HG03457 (cell line): ENCODE results near the gene SBNO2.

Source experiments
- ATAC-seq: cut with Tn5 transposase; IDR thresholded peaks from one replicate; pipeline ENCODE4 v1.9.1; 2021; ENCODE audit warnings: moderate number of reproducible peaks; ENCODE audit not compliant: unreplicated experiment

The SBNO2 gene

DNA sequence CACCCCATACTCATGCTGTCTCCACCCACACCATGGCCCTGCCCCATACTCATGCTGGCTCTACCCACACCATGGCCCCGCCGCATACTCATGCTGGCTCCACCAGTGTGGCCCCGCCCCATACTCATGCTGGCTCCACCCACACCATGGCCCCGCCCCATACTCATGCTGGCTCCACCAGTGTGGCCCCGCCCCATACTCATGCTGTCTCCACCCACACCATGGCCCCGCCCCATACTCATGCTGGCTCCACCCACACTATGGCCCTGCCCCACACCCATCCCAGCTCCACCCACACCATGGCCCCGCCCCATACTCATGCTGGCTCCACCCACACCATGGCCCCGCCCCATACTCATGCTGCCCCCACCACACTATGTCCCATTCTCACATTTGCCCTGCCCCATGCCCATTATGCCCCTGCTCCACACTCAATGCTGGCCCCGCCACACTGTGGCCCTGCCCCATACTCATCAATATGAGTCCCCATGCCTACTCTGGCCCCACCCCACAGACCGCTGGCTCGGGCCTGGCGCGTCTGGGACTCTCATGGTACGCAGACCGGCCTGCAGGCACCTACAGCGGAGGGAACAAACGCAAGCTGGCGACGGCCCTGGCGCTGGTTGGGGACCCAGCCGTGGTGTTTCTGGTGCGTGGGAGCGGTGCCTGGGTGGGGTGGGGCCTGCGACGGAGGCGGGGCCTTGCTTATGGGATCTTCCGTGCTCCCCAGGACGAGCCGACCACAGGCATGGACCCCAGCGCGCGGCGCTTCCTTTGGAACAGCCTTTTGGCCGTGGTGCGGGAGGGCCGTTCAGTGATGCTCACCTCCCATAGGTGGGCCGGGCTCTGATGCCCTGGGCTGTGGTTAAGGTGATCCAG lies 110.8 kb downstream of the SBNO2 start:
- ATAC-seq, result no peak

DNA sequence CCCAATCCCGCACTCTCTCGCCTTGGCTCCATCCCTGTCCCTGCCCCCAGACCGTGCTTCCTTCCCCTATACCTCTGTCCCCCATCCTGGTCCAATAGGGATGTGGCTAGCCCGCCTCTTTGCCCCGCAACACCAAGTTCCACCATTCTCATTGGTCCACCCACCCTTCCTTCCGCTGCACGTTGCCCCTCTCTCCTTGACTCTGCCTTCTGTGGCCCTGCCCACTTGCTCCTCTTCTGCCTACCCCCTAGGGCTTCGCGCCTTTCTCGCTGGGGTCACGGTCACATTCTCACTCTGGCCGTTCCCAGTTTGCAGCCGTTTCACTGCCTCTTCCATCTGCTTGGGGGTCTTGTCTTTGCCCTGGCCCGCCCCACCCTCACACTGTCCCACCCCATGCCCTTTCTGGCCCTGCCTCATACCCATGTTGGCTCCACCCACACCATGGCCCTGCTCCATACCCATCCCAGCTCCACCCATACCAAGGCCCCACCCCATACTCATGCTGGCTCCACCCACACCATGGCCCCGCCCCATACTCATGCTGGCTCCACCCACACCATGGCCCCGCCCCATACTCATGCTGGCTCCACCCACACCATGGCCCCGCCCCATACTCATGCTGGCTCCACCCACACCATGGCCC lies 111.6 kb downstream of the SBNO2 start:
- ATAC-seq, result no peak

DNA sequence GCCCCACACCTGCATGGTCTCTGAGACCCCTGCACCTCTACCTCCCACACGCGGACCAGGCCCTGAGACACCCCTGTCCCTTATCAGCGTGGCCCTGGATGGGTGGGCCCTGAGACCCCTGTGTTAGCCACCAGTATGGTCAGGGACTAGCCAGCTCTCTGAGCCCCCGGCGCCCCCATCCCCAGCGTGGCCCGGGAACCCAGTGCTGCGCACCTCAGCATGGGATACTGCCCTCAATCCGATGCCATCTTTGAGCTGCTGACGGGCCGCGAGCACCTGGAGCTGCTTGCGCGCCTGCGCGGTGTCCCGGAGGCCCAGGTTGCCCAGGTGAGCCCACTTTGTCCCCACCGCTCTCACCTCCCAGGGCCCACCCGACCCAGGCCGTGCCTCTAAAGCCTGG lies 112.1 kb downstream of the SBNO2 start:
- no peak for ATAC-seq

DNA sequence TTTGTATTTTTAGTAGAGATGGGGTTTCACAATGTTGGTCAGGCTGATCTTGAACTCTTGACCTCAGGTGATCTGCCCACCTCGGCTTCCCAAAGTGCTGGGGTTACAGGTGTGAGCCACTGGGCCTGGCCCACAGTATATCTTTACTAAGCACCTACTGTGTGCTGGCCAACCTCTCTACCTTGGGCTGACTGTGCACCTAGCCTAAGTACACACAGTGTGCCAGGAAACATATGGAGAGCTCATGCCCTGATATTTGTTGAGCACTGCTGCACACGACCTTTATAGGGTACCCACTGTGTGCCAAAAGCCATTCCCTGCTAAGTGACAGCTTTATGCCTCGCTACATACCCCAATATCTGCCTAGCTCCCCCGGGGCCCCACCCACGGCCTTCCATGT lies 113.4 kb downstream of the SBNO2 start:
- ATAC-seq, result no peak

DNA sequence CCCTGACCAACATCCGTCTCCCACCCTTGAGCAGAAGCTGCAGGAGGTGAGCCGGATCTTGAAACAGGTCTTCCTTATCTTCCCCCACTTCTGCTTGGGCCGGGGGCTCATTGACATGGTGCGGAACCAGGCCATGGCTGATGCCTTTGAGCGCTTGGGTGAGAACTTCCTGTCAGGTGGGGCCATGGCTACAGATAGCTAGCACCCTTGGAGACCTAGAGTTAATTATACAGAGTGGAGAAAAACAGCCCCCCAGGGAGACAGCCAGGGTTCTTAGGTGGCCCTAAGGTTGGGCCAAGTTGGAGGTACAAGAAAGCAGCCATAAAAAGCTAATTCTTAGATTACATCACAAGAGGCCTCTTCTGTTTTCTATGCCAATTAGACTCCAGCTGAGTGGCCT lies 116.0 kb downstream of the SBNO2 start:
- ATAC-seq, result no peak
